Panc1 (cell line): ENCODE results near the gene APOO. TPM values are rescaled to one million over a fixed set of nuclear protein-coding genes. Genes with fewer than 3 reads are reported as not detected.

ENCODE experiments used
- ATAC-seq: fragments of 200-7000 bp; cut with Tn5 transposase; 2 replicates; pipeline ENCODE4 v1.9.1; 2020; ENCODE audit warnings: mild to moderate bottlenecking, moderate library complexity
- BruUV-seq: library from RNA; stranded (reverse); fragments of 400-500 nt; replicated peaks from 2 replicates; lab custom pipeline; 2021; lab: Mats Ljungman, UMichigan
- CTCF ChIA-PET: fragments of 300-600 bp; sonication (Branson Sonifier 250); formaldehyde crosslinking; loops from one replicate; lab custom pipeline; 2022; ENCODE audit warnings: antibody characterized with exemption; lab: Charles Lee
- POLR2A ChIA-PET: fragments of 300-600 bp; sonication (Branson Sonifier 250); formaldehyde crosslinking; loops from one replicate; lab custom pipeline; 2022; ENCODE audit warnings: antibody characterized with exemption; lab: Charles Lee
- DNase-seq: peaks from one replicate; pipeline ENCODE4 v3.0.0-alpha.2; 2010; ENCODE audit warnings: low read depth, low spot score
- H3K27ac ChIP-seq: 2 replicates; pipeline ENCODE4 v1.5.1; 2011; ENCODE audit warnings: mild to moderate bottlenecking, low read length, inconsistent platforms
- H3K27me3 ChIP-seq: fragments of 200-500 bp; sonication (Bioruptor generic); 2 replicates; pipeline ENCODE4 v1.6.0; 2014; ENCODE audit warnings: low read length, inconsistent platforms; ENCODE audit not compliant: control insufficient read depth, insufficient read depth
- H3K36me3 ChIP-seq: fragments of 200-500 bp; sonication (Bioruptor generic); 2 replicates; pipeline ENCODE4 v1.5.1; 2014; ENCODE audit warnings: inconsistent platforms, mild to moderate bottlenecking, low read length, moderate library complexity; ENCODE audit not compliant: control insufficient read depth, insufficient read depth
- H3K4me1 ChIP-seq: 2 replicates; pipeline ENCODE4 v1.5.1; 2011; ENCODE audit warnings: inconsistent platforms, mild to moderate bottlenecking, low read length, moderate library complexity; ENCODE audit not compliant: control insufficient read depth, insufficient read depth
- H3K4me3 ChIP-seq, 2 experiments: 2 replicates each; pipeline ENCODE4 v1.5.1; 2011 to 2012; ENCODE audit warnings: low read depth in 2 of 2, low read length in 2 of 2, mild to moderate bottlenecking in 2 of 2, inconsistent platforms in 1 of 2, moderate library complexity in 1 of 2
- H3K9me3 ChIP-seq: fragments of 200-500 bp; sonication (Bioruptor generic); 2 replicates; pipeline ENCODE4 v1.5.1; 2014; ENCODE audit warnings: low read depth, mild to moderate bottlenecking, inconsistent platforms, low read length, moderate library complexity; ENCODE audit not compliant: control insufficient read depth, insufficient read depth
- POLR2AphosphoS5 ChIP-seq: IDR thresholded peaks from 2 replicates; pipeline ENCODE4 v1.6.1; 2012; ENCODE audit warnings: mild to moderate bottlenecking, low read depth, low read length, moderate library complexity
- REST ChIP-seq, 2 experiments: IDR thresholded peaks; 2 replicates each; pipeline ENCODE4 v1.6.1; 2011 to 2012; ENCODE audit warnings: low read depth in 2 of 2, control low read depth in 1 of 2, low read length in 1 of 2, mild to moderate bottlenecking in 1 of 2, moderate library complexity in 1 of 2; ENCODE audit not compliant: insufficient read depth in 1 of 2
- SIN3A ChIP-seq: IDR thresholded peaks from 2 replicates; pipeline ENCODE4 v1.6.1; 2012; ENCODE audit warnings: low read depth, mild to moderate bottlenecking, low read length, moderate library complexity, borderline replicate concordance; ENCODE audit not compliant: insufficient read depth
- TCF7L2 ChIP-seq: IDR thresholded peaks from 2 replicates; pipeline ENCODE4 v1.6.1; 2011; ENCODE audit warnings: mild to moderate bottlenecking, low read depth, low read length, inconsistent platforms
- in situ Hi-C: cut with HindIII; loops from 2 replicates; pipeline ENCODE4 v1.10.0; 2016; ENCODE audit warnings: low sequenced_read_pairs, low pct_unique_long_range_greater_than_20kb
- intact Hi-C: fragments of 100-400 bp; cut with micrococcal nuclease; formaldehyde crosslinking; loops from one replicate; pipeline ENCODE4 v1.10.0; 2022; ENCODE audit not compliant: unreplicated experiment
- total RNA-seq: library from RNA; stranded (reverse); gene quantifications from one replicate; pipeline ENCODE4 v1.2.1, GENCODE V29; 2021; ENCODE audit not compliant: unreplicated experiment
- TF ChIP-seq, protein P1 (sequence below): fragments of 450-650 bp; IDR thresholded peaks from 2 replicates; pipeline ENCODE4 v1.5.1; 2017; ENCODE audit warnings: mild to moderate bottlenecking

The APOO gene
- total RNA-seq, 1 experiment from 2014 or later, result 36.8 TPM

DNA sequence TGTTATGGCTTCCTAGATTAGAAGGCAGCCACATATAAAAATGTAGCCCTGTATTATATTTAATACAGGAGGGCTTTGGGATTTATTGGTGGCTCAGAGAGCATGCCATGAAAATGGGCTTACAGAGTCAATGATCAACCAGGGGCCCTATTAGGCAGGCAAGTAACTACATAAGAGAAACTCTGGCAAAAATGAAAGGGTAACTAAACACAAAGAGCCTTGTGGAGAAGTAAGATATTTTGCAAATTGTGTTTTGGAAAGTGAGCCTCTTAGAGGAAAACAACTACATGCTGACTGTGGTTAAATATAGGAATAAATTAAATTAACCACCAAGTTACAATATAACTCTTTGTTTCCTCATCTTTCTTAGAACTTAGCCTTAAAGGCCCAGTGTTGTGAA lies 119.2 kb downstream of the APOO start:
- in situ Hi-C loops, result no loop called here
- Histone ChIP-seq H3K27me3 (no peaks in the 10 kb centered on the region), H3K4me3 (no peak overlapping the region), H3K9me3 (no peaks in the 10 kb centered on the region), H3K27ac (peak overlapping the region; percentile 70), H3K4me1 (no peaks in the 10 kb centered on the region), H3K36me3 (peaks cover 3% of the 10 kb centered on the region; the same call in 1 of the 2 replicates)
- DNase-seq, result no peak
- POLR2A ChIA-PET, result interaction anchor here (0.6 to 1.1 kb wide), 3 partner anchors 19 to 45 kb away, joined by 3 to 12 read pairs (median 6); partner anchors contain the start of gene ACOT9
- CTCF ChIA-PET, result no interaction called here
- ATAC-seq, result no peak
- intact Hi-C loops, result no loop called here
- BruUV-seq, result no TSS peak
- no peak for TF ChIP-seq REST (IDR thresholded peaks at IDR 0.05; ENCODE audit: insufficient read depth in 1 of 2, low read depth in 2 of 2, low read length in 1 of 2)
- no peak for TF ChIP-seq SIN3A
- no peak for TF ChIP-seq TCF7L2
- no peak for TF ChIP-seq POLR2AphosphoS5
- TF ChIP-seq, protein P1, sequence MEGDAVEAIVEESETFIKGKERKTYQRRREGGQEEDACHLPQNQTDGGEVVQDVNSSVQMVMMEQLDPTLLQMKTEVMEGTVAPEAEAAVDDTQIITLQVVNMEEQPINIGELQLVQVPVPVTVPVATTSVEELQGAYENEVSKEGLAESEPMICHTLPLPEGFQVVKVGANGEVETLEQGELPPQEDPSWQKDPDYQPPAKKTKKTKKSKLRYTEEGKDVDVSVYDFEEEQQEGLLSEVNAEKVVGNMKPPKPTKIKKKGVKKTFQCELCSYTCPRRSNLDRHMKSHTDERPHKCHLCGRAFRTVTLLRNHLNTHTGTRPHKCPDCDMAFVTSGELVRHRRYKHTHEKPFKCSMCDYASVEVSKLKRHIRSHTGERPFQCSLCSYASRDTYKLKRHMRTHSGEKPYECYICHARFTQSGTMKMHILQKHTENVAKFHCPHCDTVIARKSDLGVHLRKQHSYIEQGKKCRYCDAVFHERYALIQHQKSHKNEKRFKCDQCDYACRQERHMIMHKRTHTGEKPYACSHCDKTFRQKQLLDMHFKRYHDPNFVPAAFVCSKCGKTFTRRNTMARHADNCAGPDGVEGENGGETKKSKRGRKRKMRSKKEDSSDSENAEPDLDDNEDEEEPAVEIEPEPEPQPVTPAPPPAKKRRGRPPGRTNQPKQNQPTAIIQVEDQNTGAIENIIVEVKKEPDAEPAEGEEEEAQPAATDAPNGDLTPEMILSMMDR, result no peak

DNA sequence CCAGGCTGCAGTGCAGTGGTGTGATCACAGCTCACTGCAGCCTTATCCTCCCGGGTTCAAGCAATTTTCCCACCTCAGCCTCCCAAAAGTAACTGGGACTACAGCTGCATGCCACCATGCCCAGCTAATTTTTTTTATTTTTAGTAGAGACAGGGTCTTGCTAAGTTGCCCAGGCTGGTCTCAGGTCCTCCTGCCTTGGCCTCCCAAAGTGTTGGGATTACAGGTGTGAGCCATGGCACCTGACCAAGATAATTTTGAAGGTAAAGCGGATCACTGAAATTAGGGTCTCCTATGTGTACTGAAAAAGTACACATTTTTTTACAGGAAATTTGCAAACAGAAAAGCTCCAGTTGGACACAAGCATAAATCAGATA lies 120.0 kb downstream of the APOO start:
- POLR2A ChIA-PET, result interaction anchor here (0.6 to 0.7 kb wide), 2 partner anchors 26 to 100 kb away, joined by 3 to 5 read pairs; no protein-coding TSS in a partner anchor
- Histone ChIP-seq H3K27ac (peak overlapping the region; percentile 70), H3K4me1 (no peaks in the 10 kb centered on the region), H3K36me3 (peaks cover 3% of the 10 kb centered on the region; the same call in 1 of the 2 replicates), H3K9me3 (no peaks in the 10 kb centered on the region), H3K27me3 (no peaks in the 10 kb centered on the region), H3K4me3 (no peak overlapping the region)
- intact Hi-C loops (no loop called here), in situ Hi-C loops (no loop called here)
- no TSS peak for BruUV-seq
- CTCF ChIA-PET, result no interaction called here
- no peak for ATAC-seq
- TF ChIP-seq TCF7L2, result no peak
- TF ChIP-seq REST (IDR thresholded peaks at IDR 0.05; ENCODE audit: insufficient read depth in 1 of 2, low read depth in 2 of 2, low read length in 1 of 2), result no peak
- TF ChIP-seq POLR2AphosphoS5, result no peak
- no peak for TF ChIP-seq SIN3A
- TF ChIP-seq, protein P1, result no peak
- no peak for DNase-seq
